Measurements from ENCODE around the gene CTRL.
"Not testable (repeated sequence)": the region's sequence is repeated elsewhere in the genome, so short reads cannot be mapped to it uniquely, and the experiment has no call there.

CTRL gene

DNA sequence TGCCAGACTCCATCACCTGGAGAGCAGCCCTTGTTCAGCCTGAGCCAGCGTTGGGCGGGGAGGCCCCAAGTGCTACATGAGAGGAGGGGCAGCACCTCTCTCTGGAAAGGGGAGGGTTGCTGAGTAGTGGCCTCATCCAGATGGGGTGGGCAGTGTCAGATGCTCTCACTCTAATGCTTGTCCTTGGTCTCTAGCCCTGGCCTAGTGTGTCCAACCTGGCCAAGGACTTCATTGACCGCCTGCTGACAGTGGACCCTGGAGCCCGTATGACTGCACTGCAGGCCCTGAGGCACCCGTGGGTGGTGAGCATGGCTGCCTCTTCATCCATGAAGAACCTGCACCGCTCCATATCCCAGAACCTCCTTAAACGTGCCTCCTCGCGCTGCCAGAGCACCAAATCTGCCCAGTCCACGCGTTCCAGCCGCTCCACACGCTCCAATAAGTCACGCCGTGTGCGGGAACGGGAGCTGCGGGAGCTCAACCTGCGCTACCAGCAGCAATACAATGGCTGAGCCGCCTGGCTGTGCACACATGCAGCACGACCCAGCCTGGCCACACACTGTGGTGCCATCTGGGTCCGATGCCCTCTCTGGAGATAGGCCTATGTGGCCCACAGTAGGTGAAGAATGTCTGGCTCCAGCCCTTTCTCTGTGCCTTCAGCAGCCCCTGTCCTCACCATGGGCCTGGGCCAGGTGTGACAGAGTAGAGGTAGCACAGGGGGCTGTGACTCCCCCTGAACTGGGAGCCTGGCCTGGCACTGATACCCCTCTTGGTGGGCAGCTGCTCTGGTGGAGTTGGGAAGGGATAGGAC lies 4.3 kb downstream of the CTRL start:
- no peak for DNase-seq (ENCODE audit: insufficient read length, low spot score)
- FAIRE-seq, result no peak

DNA sequence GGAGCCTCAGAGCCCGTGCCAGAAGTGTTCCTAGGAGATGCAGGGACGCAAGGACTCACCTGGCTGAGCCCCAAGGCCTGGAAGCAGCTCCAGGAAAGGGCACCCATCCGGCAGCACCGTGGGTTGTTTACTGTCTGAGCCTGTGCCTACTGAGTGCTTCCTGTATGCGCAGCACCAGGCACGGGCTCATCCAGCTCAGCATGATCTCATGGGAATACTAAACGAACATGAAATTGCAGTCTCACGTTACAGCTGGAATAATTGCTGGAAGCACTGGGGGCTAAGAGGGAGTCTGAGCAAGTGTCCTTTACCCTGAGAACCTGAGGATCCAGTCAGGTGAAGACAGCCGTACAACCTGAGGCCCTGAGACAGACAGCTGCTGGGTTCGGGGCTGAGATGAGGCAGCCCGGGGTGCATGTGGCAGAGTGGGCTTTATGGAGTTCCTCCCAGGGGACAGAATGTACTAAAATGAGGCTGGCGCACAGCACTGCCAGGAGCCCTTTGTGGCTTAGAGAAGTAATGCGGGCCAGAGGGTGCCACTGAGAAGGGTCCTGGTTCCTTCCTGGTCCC lies 5.4 kb downstream of the CTRL start:
- DNase-seq (ENCODE audit: insufficient read length, low spot score), result no peak
- FAIRE-seq, result no peak

DNA sequence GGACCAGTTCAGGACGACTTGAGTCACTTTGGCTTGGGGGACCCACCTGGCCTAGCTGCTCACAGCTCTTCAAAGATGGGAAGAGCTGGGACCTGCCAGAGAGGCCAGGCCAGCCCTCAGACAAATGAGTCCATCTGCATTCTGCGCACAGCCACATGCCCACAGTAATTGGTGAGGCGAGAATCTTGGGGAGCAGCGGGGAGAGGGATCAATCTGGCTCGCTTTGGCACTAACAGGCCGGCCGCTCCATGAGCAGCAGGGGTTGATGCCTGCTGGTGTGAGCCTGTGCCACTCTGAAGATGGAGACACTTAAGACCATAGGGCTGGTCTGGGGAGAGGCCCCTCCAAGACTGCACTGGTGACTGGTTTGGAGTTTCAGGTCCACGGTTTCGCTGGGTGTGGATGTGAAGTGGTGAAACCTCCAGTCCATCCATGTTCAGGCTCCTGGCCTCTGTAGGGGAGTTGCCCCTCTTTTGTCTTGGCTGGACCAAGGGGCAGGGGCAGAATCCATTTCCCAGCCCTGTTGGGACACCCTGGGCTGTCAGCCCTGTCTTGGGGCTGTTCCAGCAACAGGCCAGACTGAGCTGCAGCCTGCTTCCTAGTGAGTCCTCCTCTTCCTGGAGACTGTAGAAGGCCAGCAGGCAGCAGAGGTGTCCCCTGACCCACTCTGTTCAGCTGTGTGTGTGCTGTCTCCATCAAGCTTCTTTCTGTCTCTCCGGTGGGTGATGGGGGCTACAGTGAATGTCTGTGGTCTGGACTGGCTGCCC lies 7.3 kb downstream of the CTRL start:
- DNase-seq (ENCODE audit: insufficient read length, low spot score) (no peak), FAIRE-seq (no peak)

DNA sequence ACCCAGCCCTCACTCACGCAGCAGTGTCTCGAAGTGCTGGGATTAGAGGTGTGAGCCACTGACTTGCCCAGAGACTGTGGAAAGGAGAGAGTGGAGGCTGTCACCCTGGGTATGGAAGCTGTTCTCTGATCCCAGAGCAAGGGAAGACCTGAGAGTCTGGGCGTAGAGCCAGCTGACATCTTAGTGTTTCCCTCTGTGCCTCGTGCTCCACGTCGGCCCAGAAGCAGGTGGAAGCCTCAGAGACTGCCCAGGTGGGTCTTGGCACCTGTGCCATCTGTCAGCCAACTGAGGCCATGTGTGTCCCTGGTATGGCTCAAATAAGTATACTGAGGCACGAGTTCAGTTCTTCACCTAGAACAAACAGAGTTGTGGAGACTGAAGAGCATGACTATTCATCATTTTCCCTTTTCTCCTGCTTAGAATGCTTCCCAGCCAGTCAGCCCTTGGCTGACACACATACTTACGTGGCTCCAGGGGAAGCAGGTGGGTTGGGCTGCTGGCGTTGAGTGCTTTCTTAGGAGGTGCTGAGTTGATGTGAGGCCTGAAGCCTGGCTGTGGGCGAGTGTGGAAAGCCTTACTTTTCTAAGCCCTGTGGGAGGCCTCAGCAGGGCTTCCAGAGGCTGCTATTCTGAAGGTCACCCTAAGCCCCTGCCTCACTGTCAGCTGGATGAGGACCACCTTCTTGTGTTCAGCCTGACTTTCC lies 8.1 kb downstream of the CTRL start:
- DNase-seq (ENCODE audit: insufficient read length, low spot score) (no peak), FAIRE-seq (no peak)

DNA sequence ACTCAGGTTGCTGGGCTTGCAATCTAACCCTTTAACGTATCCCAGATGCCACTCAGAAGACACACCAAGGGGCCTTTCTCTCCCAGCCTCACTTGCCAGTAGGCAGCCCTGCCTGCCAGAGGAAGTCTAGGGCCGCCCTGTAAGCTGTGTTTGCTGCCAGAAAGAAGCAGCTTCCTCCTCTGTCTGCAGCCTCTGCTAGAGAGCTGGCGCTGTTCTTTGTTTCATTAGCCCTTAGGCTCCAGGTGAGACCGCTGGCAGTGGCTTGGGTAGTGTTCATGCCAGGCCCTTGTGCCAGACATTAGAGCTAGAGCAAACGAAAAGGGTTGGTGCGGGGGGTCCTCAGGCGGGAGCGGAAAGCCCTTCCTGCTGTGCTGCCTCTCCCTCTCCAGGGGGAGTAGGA lies 8.9 kb downstream of the CTRL start:
- no peak for FAIRE-seq
- DNase-seq (ENCODE audit: insufficient read length, low spot score), result no peak

DNA sequence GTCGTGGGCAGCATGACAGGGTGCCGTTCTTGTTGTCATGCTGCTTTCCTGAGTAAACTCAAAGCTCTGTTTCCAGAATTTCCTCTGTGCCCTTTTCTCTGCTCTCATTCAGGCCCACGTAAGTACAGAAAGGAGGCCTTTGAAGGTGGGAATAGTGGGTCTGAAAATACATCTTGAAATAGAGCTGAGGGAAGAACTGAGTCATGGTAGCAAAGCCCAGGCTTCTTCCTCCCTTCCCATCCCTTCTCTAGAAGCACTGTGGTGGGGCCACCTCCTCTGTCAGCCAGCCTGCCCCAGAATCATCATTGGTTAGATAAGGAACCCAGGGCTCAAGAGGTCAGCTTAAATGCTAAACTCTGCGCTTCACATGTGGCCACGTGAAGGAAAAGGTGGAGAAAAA lies 9.4 kb downstream of the CTRL start:
- no peak for FAIRE-seq

DNA sequence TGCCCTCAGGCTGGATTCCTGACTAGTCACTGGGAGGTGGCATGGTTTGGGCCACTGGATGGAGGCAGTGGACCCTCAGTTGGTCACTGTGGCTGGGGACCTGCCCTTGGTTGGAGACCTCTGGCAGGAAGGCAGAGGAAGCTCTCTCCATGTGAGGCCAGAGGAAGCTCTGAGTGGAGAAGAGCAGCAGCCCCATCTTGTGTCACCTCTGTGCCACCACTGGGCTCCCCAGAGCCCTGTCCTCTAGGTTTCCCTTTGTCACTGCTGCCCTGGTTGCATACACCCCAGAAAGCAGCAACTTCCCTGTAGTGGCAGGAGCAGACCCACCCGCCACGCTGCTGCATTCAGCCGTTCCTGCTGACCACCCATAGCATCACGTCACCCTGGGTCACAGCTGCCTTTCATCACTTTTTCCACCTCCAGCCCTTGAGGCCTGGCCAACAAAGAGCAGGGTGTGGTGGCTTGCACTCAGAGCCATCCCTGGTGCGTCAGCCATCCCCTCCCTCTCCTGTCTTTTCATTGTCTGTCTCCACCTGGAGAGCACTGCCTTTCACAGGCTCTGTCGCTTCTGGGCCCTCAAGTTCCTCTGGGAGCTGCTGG lies 11.9 kb downstream of the CTRL start:
- FAIRE-seq, result no peak
- DNase-seq (ENCODE audit: insufficient read length, low spot score), result no peak

More for the DNA sequence above, 9.4 kb downstream of the CTRL start:
- DNase-seq (ENCODE audit: insufficient read length, low spot score), result no peak

DNA sequence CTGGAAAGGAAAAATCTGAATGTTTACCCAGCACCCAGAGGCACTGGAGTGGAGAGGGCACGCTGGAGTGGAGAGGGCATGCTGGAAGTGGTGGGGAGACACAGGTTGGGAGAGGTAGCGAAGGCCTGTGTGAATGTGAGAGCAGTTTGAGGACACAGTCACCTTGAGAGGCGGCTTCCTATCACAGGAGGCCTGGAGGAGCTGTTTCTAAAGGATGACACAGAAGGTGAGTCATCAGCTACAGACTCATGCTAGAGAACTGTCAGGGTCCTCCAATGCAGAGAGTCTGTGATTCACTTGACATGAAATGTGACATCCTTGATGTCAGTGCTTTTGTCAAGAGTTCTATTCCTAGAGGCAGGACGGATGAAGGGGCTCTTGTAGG lies 13.8 kb downstream of the CTRL start:
- peak; percentile 93 for DNase-seq (ENCODE audit: insufficient read length, low spot score)
- FAIRE-seq, result no peak

DNA sequence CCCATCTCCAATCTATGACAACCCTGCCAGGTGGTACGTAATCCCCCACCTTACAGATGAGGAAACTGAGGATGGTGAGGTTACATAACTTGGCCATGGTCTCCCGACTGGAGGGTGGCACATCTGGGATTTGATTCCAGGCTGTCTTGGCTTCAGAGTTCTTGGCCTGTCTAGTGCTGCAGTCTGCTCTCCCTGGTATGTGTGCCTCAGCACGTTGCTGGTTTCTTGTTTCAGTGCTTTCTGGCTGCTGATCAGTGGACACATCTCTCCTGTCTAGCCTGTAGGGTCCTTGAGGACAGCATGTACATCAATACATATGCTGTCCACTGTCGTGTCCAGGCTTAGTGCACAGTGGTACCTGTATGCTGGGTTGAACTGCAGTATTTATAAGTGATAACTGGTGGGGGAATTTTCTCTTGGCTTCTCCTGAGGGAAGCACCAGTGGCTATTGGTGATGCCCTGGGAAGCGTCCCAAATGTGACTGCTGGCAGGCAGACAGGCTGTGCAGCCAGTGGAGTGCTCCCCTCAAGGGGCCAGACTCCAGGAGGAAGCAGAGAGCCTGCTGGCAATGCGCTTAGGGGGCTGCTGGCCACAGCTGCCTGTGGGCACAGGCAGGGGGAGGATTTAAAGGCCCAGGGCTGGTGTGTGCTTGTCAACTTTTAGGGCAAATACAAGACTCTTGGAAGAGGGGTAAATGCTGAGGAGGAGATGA lies 14.4 kb downstream of the CTRL start:
- DNase-seq (ENCODE audit: insufficient read length, low spot score), result no peak
- FAIRE-seq, result peak; percentile 90

DNA sequence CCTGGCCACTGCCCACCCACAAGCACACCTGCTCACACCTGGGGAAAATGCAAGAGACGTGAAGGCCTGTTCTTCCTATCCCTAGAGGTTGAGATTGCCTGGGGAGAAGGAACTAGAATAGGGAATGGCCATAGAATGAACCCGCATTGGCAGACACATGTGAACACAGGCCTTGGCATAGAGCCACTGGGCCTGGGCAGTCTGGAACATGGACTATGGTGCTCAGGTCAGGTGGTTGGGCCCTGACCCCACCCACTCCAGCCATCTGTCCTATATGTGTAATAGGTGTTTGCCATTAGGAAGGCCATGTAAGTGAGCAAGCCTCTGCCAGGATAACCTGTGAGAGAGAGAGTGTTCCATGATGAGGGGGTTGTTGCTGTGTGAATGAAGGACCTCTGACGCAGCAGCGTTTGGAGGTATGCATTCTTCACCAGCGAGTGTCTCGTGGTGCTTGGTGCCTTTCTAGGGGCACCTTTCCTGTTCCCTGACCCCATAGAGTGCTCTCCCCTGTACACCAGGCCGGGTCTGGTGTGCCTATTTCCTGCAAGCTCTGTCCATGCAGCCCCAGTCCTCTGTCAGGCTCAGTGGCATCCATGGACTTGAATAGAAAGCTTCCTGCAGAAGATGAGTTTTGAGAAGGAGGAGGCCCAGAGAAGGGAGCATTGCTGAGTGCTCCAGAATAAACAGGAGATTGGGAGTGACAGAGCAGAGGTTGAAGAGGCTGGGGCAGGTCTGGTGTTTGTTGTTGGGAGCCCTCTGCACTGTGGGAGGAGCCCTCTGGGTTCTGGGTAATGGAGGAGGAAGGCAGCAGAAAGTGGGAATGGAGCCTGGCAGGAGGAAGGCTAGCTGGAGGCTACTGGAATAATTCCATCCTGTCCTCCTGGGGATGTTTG lies 15.6 kb downstream of the CTRL start:
- DNase-seq (ENCODE audit: insufficient read length, low spot score), result no peak
- FAIRE-seq, result no peak

DNA sequence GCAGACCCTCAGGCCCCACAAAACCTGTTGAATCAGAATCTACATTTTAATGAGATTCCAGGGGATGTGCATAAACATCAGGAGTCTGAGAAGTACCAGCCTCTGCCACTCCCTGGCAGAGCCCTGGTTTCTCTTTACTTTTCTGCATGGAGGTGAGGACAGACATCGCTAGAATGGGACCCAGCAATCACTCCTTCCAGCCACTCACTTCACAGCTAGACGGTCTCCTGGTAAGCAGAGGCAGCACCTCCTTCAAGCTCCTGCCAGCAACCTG lies 16.2 kb downstream of the CTRL start:
- DNase-seq (ENCODE audit: insufficient read length, low spot score), result not testable (repeated sequence)

DNA sequence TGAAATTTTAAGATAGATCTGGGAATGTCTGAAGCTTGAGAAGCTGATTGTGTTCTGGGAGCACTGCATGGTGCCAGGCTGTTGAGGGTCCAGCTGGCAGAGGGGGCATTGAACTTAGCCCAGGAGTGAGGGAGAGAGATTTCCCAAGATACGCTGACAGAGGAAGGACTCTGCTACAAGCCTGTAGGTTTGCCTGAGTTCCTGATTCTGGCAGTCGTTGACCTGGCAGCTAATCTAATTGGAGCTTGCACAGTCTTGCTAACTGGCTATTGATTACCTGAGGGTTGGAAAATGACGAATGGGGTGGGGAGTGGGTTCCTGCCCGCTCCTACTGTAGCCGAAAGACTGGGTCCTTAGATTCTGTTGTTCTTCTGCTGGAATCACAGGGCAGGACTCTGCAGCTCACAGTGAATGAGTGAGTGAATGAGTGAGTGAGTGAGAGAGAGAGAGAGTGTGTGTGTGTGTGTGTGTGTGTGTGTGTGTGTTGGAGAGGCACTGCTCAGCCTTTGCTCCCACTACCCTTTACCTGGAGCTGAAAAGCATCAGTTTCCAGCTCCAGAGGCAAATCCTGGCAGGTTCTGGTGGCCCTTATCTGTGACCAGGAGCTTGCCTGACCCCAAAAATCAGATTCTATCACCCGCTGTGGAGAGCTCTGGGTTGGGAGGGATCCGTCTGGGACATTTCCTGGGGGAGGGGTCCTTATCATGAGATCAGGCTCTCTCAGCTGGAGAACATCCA lies 16.7 kb downstream of the CTRL start:
- FAIRE-seq (no peak), DNase-seq (ENCODE audit: insufficient read length, low spot score) (no peak)

More for the DNA sequence above, 16.2 kb downstream of the CTRL start:
- FAIRE-seq, result not testable (repeated sequence)

DNA sequence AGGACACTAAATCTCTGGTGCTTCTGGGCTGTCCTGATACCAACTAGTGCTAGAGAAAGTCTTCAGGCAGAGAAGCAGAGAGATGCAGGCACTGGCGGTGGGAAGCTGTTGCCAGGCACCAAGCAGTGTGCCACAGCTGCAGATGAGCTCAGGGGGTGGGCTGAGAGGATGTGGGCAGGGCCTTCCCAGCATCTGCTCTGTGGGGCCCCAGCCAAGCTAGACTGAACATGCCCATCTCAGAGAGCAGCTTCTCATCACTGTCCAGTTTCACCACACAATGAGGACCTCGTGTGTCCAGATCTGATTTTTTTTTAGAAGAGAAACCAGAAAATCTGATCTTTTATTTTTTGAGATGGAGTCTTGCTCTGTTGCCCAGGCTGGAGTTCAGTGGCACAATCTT lies 21.5 kb downstream of the CTRL start:
- FAIRE-seq, result no peak
- DNase-seq (ENCODE audit: insufficient read length, low spot score), result peak; percentile 43

DNA sequence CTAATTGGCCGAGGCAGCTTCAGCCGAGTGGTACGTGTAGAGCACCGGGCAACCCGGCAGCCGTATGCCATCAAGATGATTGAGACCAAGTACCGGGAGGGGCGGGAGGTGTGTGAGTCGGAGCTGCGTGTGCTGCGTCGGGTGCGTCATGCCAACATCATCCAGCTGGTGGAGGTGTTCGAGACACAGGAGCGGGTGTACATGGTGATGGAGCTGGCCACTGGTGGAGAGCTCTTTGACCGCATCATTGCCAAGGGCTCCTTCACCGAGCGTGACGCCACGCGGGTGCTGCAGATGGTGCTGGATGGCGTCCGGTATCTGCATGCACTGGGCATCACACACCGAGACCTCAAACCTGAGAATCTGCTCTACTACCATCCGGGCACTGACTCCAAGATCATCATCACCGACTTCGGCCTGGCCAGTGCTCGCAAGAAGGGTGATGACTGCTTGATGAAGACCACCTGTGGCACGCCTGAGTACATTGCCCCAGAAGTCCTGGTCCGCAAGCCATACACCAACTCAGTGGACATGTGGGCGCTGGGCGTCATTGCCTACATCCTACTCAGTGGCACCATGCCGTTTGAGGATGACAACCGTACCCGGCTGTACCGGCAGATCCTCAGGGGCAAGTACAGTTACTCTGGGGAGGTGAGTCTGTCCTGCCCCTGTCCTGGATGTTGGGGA lies 22.5 kb downstream of the CTRL start:
- FAIRE-seq, result peak; percentile 57
- DNase-seq (ENCODE audit: insufficient read length, low spot score), result no peak

DNA sequence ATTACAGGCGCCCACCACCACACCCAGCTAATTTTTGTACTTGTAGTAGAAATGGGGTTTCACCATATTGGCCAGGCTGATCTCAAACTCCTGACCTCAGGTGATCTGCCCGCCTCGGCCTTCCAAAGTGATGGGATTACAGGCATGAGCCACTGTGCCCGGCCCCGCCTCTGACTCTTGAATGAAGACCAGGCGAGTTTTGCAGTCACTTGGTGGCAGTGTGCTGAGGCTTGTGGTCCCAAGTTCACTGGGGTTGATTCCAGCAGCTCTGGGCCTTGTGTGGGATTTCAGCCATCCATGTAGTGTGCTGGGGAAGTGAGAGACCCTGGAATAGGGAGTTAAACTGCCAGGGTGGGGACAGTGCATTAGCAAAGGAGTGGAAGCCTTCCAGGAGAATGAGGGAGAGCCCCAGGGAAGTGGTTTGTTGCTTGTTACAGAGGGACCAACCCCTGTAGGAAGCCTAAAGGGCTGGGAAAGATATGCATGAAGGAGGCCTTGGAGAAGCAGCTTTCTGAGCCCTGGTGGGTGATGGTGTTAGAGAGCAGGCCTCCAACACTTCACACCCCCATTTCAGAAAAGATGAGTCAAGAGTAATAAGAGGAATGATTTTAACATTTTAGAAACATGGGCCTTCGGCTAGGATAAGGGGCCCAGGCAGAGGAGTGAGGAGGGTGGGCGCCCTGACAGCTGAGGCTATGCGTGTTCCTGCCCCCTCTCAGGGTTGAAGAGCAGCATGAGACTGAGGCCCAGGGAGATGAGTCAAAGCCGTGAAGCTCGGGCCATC lies 24.1 kb downstream of the CTRL start:
- DNase-seq (ENCODE audit: insufficient read length, low spot score), result no peak
- FAIRE-seq, result no peak

DNA sequence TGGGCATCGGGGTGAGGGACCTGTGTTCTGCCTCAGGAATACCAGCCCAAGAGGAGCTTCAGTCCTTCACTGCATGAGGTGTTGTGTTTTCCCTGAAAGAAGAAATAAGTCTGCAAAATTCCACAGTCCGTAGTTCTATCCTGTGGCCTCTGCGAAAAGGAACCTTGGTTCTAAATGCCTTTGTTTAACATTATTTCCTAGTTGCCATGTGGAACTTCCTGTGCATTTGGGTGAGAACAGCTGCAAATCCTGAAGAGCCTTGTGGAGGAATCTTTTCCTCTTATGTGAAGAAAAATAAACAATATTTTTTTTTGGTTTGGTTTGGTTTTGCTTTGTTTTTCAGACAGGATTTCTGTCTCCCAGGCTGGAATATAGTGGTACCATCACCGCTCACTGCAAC lies 28.8 kb downstream of the CTRL start:
- DNase-seq (ENCODE audit: insufficient read length, low spot score), result no peak
- FAIRE-seq, result no peak

DNA sequence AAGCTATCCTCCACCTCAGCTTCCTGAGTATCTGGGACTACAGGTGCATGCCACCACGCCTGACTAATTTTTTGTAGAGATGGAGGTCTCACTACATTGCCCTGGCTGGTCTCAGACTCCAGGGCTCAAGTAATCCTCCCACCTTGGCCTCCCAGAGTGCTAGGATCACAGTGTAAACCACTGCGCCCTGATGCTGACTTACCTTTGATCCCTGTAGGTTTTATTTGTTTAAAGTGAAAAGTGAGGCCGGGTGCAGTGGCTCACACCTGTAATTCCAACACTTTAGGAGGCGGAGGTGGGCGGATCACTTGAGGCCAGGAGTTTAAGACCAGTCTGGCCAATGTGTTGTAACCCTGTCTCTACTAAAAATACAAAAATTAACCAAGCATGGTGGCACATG lies 29.9 kb downstream of the CTRL start:
- FAIRE-seq (no peak), DNase-seq (ENCODE audit: insufficient read length, low spot score) (no peak)

Measured in HTR-8/SVneo (cell line).